Sigmoid colon (tissue), 7 donors: ENCODE measurements around the gene CACNB1. TPM values are rescaled to one million over a fixed set of nuclear protein-coding genes. Genes with fewer than 3 reads are reported as not detected.

Source experiments
- DNase-seq: peaks from one replicate; pipeline ENCODE4 v3.0.0-alpha.2; 2019
- H3K27ac ChIP-seq, 4 donors: fragments of 200-600 bp; sonication (generic); one replicate each; pipeline ENCODE4 v1.5.1; 2016 to 2019; ENCODE audit warnings: mild to moderate bottlenecking in 1 of 4
- H3K27me3 ChIP-seq, 3 donors: fragments of 200-600 bp; sonication (generic); one replicate each; pipeline ENCODE4 v1.5.1; 2019; ENCODE audit warnings: mild to moderate bottlenecking in 1 of 3
- H3K36me3 ChIP-seq, 4 donors: fragments of 200-600 bp; sonication (generic); one replicate each; pipeline ENCODE4 v1.5.1; 2016 to 2019
- H3K4me1 ChIP-seq, 4 donors: fragments of 200-600 bp; sonication (generic); one replicate each; pipeline ENCODE4 v1.5.1; 2017 to 2019
- H3K4me3 ChIP-seq, 4 donors: fragments of 200-600 bp; sonication (generic); one replicate each; pipeline ENCODE4 v1.5.1; 2017 to 2019; ENCODE audit warnings: mild to moderate bottlenecking in 2 of 4, moderate library complexity in 1 of 4
- H3K9me3 ChIP-seq, 4 donors: fragments of 200-600 bp in 3 of 4; sonication (generic) in 3 of 4; one replicate each; pipeline versions ENCODE4 v1.5.1 to v1.6.1; 2013 to 2019
- EP300 ChIP-seq, 4 donors: sonication (generic); formaldehyde crosslinking; IDR thresholded peaks; one replicate each; pipeline ENCODE4 v1.6.1; 2017; ENCODE audit warnings: antibody characterized with exemption in 4 of 4
- POLR2A ChIP-seq, 2 donors: fragments of 450-650 bp; IDR thresholded peaks; one replicate each; pipeline ENCODE4 v1.6.1; 2016; ENCODE audit warnings: antibody characterized with exemption in 2 of 2, mild to moderate bottlenecking in 2 of 2, moderate library complexity in 2 of 2
- POLR2AphosphoS5 ChIP-seq, 4 donors: sonication (generic); formaldehyde crosslinking; IDR thresholded peaks; one replicate each; pipeline ENCODE4 v1.6.1; 2017; ENCODE audit warnings: antibody characterized with exemption in 4 of 4
- WGBS, 2 donors: extraction: QIAGEN DNeasy Blood & Tissue Kit; methylation state at CpG; one replicate each; pipeline ENCODE4 v1.1.7; 2013; 5-methylcytosine and 5-hydroxymethylcytosine counted together
- intact Hi-C: fragments of 100-400 bp; cut with DNase I; formaldehyde crosslinking; loops from one replicate; pipeline ENCODE4 v1.15.1; 2023
- polyA plus RNA-seq, 3 donors: library from polyadenylated mRNA; stranded (reverse); fragments of 200-250 nt; gene quantifications; one replicate each; pipeline ENCODE4 v1.2.3, GENCODE V29; 2013
- total RNA-seq, 4 donors: library from RNA; depleted of rRNA; stranded (reverse); fragments of >200 nt; gene quantifications; one replicate each; pipeline ENCODE4 v1.1.0, GENCODE V29; 2016
- TF ChIP-seq, protein P1 (sequence below), 4 experiments: fragments of 450-650 bp in 3 of 4; fragments of 200-600 bp in 1 of 4; IDR thresholded peaks; one replicate each; pipeline ENCODE4 v1.5.1; 2016 to 2019; ENCODE audit warnings: antibody characterized with exemption in 4 of 4, mild to moderate bottlenecking in 3 of 4, moderate library complexity in 2 of 4
- donor health status: healthy with polysubstance abuse.
- donor health status: Bipolar disorder and iron deficiency.
- donor health status: healthy.

CACNB1 gene
- total and polyA plus RNA-seq, 7 donors = 3.0 to 11.6 (median 7.6) TPM

DNA sequence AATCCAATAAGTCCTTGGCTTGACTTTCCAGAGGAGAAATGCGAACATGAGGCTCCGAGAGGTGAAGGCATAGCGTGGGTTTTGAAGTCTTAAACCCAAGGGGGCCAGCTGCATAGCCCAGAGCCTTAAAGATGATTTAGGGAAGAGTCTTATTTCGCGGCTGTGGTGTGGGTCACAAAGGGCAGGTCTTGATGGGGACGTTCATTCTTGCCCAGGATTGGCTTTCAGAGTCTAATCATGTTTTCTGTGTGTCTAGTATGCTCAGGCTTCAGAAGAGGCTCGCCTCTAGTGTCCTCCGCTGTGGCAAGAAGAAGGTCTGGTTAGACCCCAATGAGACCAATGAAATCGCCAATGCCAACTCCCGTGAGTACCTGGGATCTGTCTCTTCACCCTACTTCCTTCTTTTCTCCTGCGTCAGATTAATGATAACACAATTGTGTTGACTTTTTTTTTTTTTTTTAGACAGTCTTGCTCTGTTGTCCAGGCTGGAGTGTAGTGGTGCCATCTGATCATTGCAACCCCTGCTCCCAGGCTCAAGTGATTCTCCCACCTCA, 3.6 kb upstream of the CACNB1 start:
- intact Hi-C loops = loop anchor here (10.0 kb wide), 1 partner anchor 554 kb away; no protein-coding TSS in a partner anchor
- no peak for DNase-seq
- TF ChIP-seq POLR2A (IDR thresholded peaks at IDR 0.05) = no peak
- no peak for TF ChIP-seq EP300 (IDR thresholded peaks at IDR 0.05)
- TF ChIP-seq, protein P1, sequence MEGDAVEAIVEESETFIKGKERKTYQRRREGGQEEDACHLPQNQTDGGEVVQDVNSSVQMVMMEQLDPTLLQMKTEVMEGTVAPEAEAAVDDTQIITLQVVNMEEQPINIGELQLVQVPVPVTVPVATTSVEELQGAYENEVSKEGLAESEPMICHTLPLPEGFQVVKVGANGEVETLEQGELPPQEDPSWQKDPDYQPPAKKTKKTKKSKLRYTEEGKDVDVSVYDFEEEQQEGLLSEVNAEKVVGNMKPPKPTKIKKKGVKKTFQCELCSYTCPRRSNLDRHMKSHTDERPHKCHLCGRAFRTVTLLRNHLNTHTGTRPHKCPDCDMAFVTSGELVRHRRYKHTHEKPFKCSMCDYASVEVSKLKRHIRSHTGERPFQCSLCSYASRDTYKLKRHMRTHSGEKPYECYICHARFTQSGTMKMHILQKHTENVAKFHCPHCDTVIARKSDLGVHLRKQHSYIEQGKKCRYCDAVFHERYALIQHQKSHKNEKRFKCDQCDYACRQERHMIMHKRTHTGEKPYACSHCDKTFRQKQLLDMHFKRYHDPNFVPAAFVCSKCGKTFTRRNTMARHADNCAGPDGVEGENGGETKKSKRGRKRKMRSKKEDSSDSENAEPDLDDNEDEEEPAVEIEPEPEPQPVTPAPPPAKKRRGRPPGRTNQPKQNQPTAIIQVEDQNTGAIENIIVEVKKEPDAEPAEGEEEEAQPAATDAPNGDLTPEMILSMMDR (IDR thresholded peaks at IDR 0.05) = no peak
- TF ChIP-seq POLR2AphosphoS5 (IDR thresholded peaks at IDR 0.05) = no peak
- Histone ChIP-seq H3K9me3 (no peaks in the 10 kb centered on the region), H3K27me3 (no peaks in the 10 kb centered on the region), H3K36me3 (peaks cover 26 to 43% (median 41%) of the 10 kb centered on the region in 4 donors), H3K4me3 (peak overlapping the region; percentile 82 to 96 (median 88)), H3K4me1 (peaks cover 0 to 52% (median 42%) of the 10 kb centered on the region in 4 donors), H3K27ac (peak overlapping the region; percentile 91 to 99 (median 94))
- WGBS, 2 donors = 12 to 29% methylated on average over 11 of the region's 11 CpGs

DNA sequence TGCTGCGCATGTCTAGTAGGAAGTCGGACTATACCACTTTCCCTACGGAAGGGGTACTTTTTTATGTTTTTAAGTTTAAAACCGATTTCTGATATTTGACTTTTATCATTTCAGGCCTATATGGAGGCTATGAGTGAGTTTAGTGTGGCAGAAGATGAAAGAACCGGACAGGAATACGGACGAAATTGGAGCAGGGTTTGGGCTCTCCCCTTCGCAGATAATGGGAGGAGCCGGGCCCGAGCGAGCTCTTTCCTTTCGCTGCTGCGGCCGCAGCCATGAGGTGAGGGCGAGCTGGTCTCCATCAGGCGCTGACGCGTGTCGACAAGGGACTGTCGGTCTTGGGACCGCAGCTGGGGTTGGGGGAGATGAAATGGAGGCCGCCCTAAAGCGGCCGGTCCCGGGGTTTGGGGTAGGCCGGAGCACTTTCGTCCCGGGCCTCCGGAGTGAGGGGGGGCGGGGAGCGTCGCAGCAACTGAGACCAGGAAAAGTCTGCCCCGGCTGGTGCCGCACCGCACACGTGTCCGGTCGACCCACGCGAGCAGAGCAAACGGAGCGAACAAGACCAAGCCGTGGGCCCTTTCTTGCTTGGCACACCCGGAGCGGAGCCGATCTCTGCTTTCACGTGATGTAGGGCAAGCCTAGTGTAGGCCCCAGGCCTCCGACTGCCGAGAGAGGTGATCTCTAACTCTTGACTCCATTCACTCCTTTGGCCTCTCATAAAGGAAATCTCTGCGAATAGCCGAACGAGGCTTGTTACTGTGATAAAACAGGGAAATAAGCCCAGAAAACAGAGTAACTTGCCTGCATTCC, 2.8 kb upstream of the CACNB1 start, which contains the start of gene RPL19:
TSS of gene RPL19 (plus strand) at position 214 of the 810 bp plus-strand sequence. CDS start at position 276, 62 bp downstream.
- peak; percentile 60 to 71 for TF ChIP-seq POLR2A (IDR thresholded peaks at IDR 0.05)
- peak; percentile 49 to 95 (median 79) for TF ChIP-seq POLR2AphosphoS5 (IDR thresholded peaks at IDR 0.05)
- TF ChIP-seq, protein P1 (IDR thresholded peaks at IDR 0.05) = no peak
- H3K4me1 ChIP-seq = peaks cover 0 to 59% (median 49%) of the 10 kb centered on the region in 4 donors
- H3K4me3 ChIP-seq = peak within 1 kb of the TSS; percentile 82 to 96 (median 88)
- no peaks in the 10 kb centered on the region for H3K27me3 ChIP-seq
- peak within 1 kb of the TSS; percentile 91 to 99 (median 94) for H3K27ac ChIP-seq
- 0 to 1% methylated on average over 52 of the region's 52 CpGs for WGBS, 2 donors
- H3K36me3 ChIP-seq = peaks cover 26 to 43% (median 41%) of the 10 kb centered on the region in 4 donors
- peak; percentile 85 for DNase-seq
- intact Hi-C loops = loop anchor here (10.0 kb wide), 1 partner anchor 555 kb away; no protein-coding TSS in a partner anchor
- no peaks in the 10 kb centered on the region for H3K9me3 ChIP-seq

DNA sequence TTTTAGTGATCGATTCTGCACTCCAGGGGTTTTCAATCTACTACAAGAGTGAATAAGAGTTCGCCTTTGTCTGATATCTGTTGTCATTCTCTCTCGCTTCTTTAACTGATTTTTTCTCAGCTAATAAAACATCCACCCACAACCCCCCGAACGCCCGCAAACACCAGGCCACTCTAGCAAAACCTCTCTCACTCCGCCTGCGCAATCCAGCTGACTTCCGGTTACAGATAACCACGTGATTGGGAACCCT, 2.3 kb upstream of the CACNB1 start:
- Histone ChIP-seq H3K4me3 (peak overlapping the region; percentile 82 to 96 (median 88)), H3K4me1 (peaks cover 0 to 64% (median 54%) of the 10 kb centered on the region in 4 donors), H3K27me3 (no peaks in the 10 kb centered on the region), H3K9me3 (no peaks in the 10 kb centered on the region), H3K36me3 (peaks cover 26 to 38% (median 35%) of the 10 kb centered on the region in 4 donors), H3K27ac (peak overlapping the region; percentile 91 to 99 (median 94))
- 1% methylated on average over 10 of the region's 10 CpGs for WGBS, 2 donors
- TF ChIP-seq POLR2A (IDR thresholded peaks at IDR 0.05) = no peak
- TF ChIP-seq, protein P1 (IDR thresholded peaks at IDR 0.05) = no peak
- peak in 3 of 4 donors; percentile 76 to 84 (median 80) for TF ChIP-seq POLR2AphosphoS5 (IDR thresholded peaks at IDR 0.05)
- TF ChIP-seq EP300 (IDR thresholded peaks at IDR 0.05) = no peak
- intact Hi-C loops = loop anchor here (5.0 to 10.0 kb wide), 2 partner anchors 203 to 555 kb away; partner anchors contain the start of gene FBXL20
- peak; percentile 97 for DNase-seq

DNA sequence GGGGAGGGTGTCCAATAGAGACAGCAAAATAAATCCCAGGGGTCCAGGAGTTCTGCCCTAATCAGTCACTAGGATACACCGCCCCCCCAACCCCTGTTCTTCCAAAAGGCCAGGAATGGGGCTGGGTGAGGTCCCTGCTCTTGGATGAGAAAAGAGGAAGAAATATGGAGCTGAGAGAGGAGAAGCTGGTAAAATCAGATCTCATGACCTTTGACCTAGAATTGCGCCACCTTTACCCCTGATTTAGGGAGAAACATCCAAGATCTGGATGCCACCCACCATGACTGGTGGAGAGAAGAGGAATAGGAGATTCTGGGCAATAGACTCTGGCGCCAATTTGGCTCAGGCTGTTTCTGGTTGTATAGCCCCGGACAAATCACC, 707 bp upstream of the CACNB1 start:
- H3K4me1 ChIP-seq = peaks cover 0 to 72% (median 63%) of the 10 kb centered on the region in 4 donors
- H3K27ac ChIP-seq = peak overlapping the region; percentile 91 to 99 (median 94)
- no peaks in the 10 kb centered on the region for H3K27me3 ChIP-seq
- peaks cover 15 to 28% (median 22%) of the 10 kb centered on the region in 4 donors for H3K36me3 ChIP-seq
- peak overlapping the region in 3 of 4 donors; percentile 72 to 92 (median 75) for H3K4me3 ChIP-seq
- TF ChIP-seq, protein P1 (IDR thresholded peaks at IDR 0.05) = no peak
- no peak for TF ChIP-seq EP300 (IDR thresholded peaks at IDR 0.05)
- TF ChIP-seq POLR2AphosphoS5 (IDR thresholded peaks at IDR 0.05) = no peak
- TF ChIP-seq POLR2A (IDR thresholded peaks at IDR 0.05) = no peak
- WGBS, 2 donors = 56 to 81% methylated on average over 4 of the region's 4 CpGs
- no peaks in the 10 kb centered on the region for H3K9me3 ChIP-seq
- DNase-seq = no peak
- intact Hi-C loops = loop anchor here (1.0 to 5.0 kb wide), 2 partner anchors 34 to 204 kb away; partner anchors contain the start of gene FBXL20
